Left lung (tissue), 10 donors: ENCODE data around the gene ARHGAP40. TPM values are rescaled to one million over a fixed set of nuclear protein-coding genes. Genes with fewer than 3 reads are reported as not detected.

ENCODE experiments used
- ATAC-seq: fragments of 200-7000 bp; cut with Tn5 transposase; one replicate; pipeline ENCODE4 v1.9.1; 2020; ENCODE audit warnings: moderate library complexity
- DNase-seq, 4 donors: peaks; one replicate each; pipeline ENCODE4 v3.0.0-alpha.2; 2013 to 2020
- H3K27ac ChIP-seq, 2 donors: fragments of 200-600 bp; sonication (generic) in 1 of 2; one replicate each; pipeline versions ENCODE4 v1.5.0 to v1.8.0; 2020 to 2021
- H3K27me3 ChIP-seq, 2 donors: fragments of 200-600 bp; sonication (generic) in 1 of 2; one replicate each; pipeline versions ENCODE4 v1.5.0 to v1.8.0; 2020 to 2021
- H3K36me3 ChIP-seq, 2 donors: fragments of 200-600 bp; sonication (generic) in 1 of 2; one replicate each; pipeline versions ENCODE4 v1.5.0 to v1.8.0; 2020 to 2021
- H3K4me1 ChIP-seq, 2 donors: fragments of 200-600 bp; one replicate each; pipeline ENCODE4 v1.8.0; 2021
- H3K4me3 ChIP-seq, 2 donors: fragments of 200-600 bp; sonication (generic) in 1 of 2; one replicate each; pipeline versions ENCODE4 v1.5.0 to v1.8.0; 2020 to 2021; ENCODE audit warnings: mild to moderate bottlenecking in 1 of 2
- H3K9me3 ChIP-seq, 2 donors: fragments of 200-600 bp; sonication (generic) in 1 of 2; one replicate each; pipeline versions ENCODE4 v1.5.0 to v1.8.0; 2020 to 2021
- CTCF ChIP-seq, 2 donors: fragments of 200-600 bp; sonication (generic) in 1 of 2; IDR thresholded peaks; one replicate each; pipeline versions ENCODE4 v1.5.0 to v1.8.0; 2021; ENCODE audit warnings: antibody characterized with exemption in 2 of 2
- intact Hi-C, 2 donors: fragments of 100-400 bp; cut with DNase I; formaldehyde crosslinking; loops; one replicate each; pipeline versions ENCODE4 v1.11.2 to v1.14.2; 2022
- polyA plus RNA-seq, 6 donors: library from polyadenylated mRNA; unstranded; fragments of 120-200 nt; gene quantifications; one replicate each; pipeline ENCODE4 v1.2.1, GENCODE V29; 2013; ENCODE audit not compliant: insufficient read length in 6 of 6
- total RNA-seq, 2 donors: library from RNA; stranded (reverse); fragmentation: NEBNext Ultra II Directional; extraction: Animal tissue kit (Norgen Biotek cat#: 25700); gene quantifications; one replicate each; pipeline ENCODE4 v1.2.1, GENCODE V29; 2021
- donor health status: DM: no; HTN: yes; CAD: no.
- donor health status: DM: no; HTN: no; CAD: no.

ARHGAP40 gene
- total and polyA plus RNA-seq, 8 donors: 0.13 to 0.62 (median 0.44) TPM; not detected in 1

GRCh38 chr20:38558596-38559360 is 42.8 kb upstream of the ARHGAP40 start:
- no peaks in the 10 kb centered on the region for H3K27me3 ChIP-seq
- no peak for ATAC-seq
- H3K9me3 ChIP-seq: no peaks in the 10 kb centered on the region
- no peaks in the 10 kb centered on the region for H3K4me1 ChIP-seq
- intact Hi-C loops: no loop called here
- no peak for DNase-seq
- H3K36me3 ChIP-seq: peaks cover 2 to 97% of the 10 kb centered on the region in 2 donors
- H3K4me3 ChIP-seq: no peak overlapping the region
- no peak overlapping the region for H3K27ac ChIP-seq
- no peak for TF ChIP-seq CTCF (IDR thresholded peaks at IDR 0.05)

GRCh38 chr20:38559764-38560163 is 41.8 kb upstream of the ARHGAP40 start:
- Histone ChIP-seq H3K4me3 (no peak overlapping the region), H3K27ac (no peak overlapping the region), H3K36me3 (peaks cover 0 to 97% of the 10 kb centered on the region in 2 donors), H3K9me3 (no peaks in the 10 kb centered on the region), H3K4me1 (no peaks in the 10 kb centered on the region), H3K27me3 (no peaks in the 10 kb centered on the region)
- intact Hi-C loops: no loop called here
- TF ChIP-seq CTCF (IDR thresholded peaks at IDR 0.05): no peak
- DNase-seq (no peak), ATAC-seq (no peak)

- Histone ChIP-seq H3K36me3 (peaks cover 0 to 95% of the 10 kb centered on the region in 2 donors), H3K27me3 (no peaks in the 10 kb centered on the region), H3K9me3 (no peaks in the 10 kb centered on the region), H3K4me1 (no peaks in the 10 kb centered on the region), H3K27ac (no peak overlapping the region), H3K4me3 (no peak overlapping the region)
- TF ChIP-seq CTCF (IDR thresholded peaks at IDR 0.05): no peak
- intact Hi-C loops: no loop called here
- no peak for ATAC-seq
- DNase-seq: no peak
These were observed 37.7 kb upstream of the ARHGAP40 start for GRCh38 chr20:38563802-38564431.

- Histone ChIP-seq H3K9me3 (no peaks in the 10 kb centered on the region), H3K27ac (no peak overlapping the region), H3K36me3 (peaks cover 0 to 94% of the 10 kb centered on the region in 2 donors), H3K4me3 (no peak overlapping the region), H3K4me1 (no peaks in the 10 kb centered on the region), H3K27me3 (no peaks in the 10 kb centered on the region)
- no peak for ATAC-seq
- TF ChIP-seq CTCF (IDR thresholded peaks at IDR 0.05): no peak
- no peak for DNase-seq
- intact Hi-C loops: no loop called here
These were observed 36.9 kb upstream of the ARHGAP40 start for GRCh38 chr20:38564680-38565079.

- H3K27ac ChIP-seq: no peak overlapping the region
- no peak for TF ChIP-seq CTCF (IDR thresholded peaks at IDR 0.05)
- no peaks in the 10 kb centered on the region for H3K4me1 ChIP-seq
- H3K9me3 ChIP-seq: no peaks in the 10 kb centered on the region
- ATAC-seq (no peak), DNase-seq (no peak)
- peaks cover 0 to 94% of the 10 kb centered on the region in 2 donors for H3K36me3 ChIP-seq
- no peak overlapping the region for H3K4me3 ChIP-seq
- intact Hi-C loops: no loop called here
- H3K27me3 ChIP-seq: no peaks in the 10 kb centered on the region
These were observed 35.5 kb upstream of the ARHGAP40 start for GRCh38 chr20:38566036-38566598.
